Heart left ventricle (tissue), 16 donors: ENCODE data around the gene RNF39. TPM values are rescaled to one million over a fixed set of nuclear protein-coding genes. Genes with fewer than 3 reads are reported as not detected.

ENCODE experiments used
- ATAC-seq, 4 donors: fragments of 200-7000 bp; cut with Tn5 transposase; one replicate each; pipeline ENCODE4 v1.9.1; 2020 to 2022; ENCODE audit warnings: moderate library complexity in 4 of 4, mild to moderate bottlenecking in 3 of 4, moderate number of reproducible peaks in 1 of 4
- DNase-seq, 5 donors: peaks; one replicate each; pipeline ENCODE4 v3.0.0-alpha.2; 2020
- H3K27ac ChIP-seq, 12 donors: fragments of 200-600 bp; sonication (generic) in 4 of 12; one replicate each; pipeline versions ENCODE4 v1.5.0 to v1.8.0; 2016 to 2022; ENCODE audit warnings: mild to moderate bottlenecking in 2 of 12
- H3K27me3 ChIP-seq, 9 donors: fragments of 200-600 bp; sonication (generic) in 2 of 9; one replicate each; pipeline versions ENCODE4 v1.5.1 to v1.8.0; 2016 to 2022; ENCODE audit warnings: mild to moderate bottlenecking in 3 of 9
- H3K36me3 ChIP-seq, 9 donors: fragments of 200-600 bp; sonication (generic) in 2 of 9; one replicate each; pipeline versions ENCODE4 v1.5.0 to v1.8.0; 2018 to 2022; ENCODE audit warnings: mild to moderate bottlenecking in 2 of 9
- H3K4me1 ChIP-seq, 12 donors: fragments of 200-600 bp; sonication (generic) in 4 of 12; one replicate each; pipeline versions ENCODE4 v1.5.0 to v1.8.0; 2016 to 2022; ENCODE audit warnings: mild to moderate bottlenecking in 3 of 12
- H3K4me3 ChIP-seq, 12 donors: fragments of 200-600 bp; sonication (generic) in 4 of 12; one replicate each; pipeline versions ENCODE4 v1.5.0 to v1.8.0; 2017 to 2022; ENCODE audit warnings: mild to moderate bottlenecking in 9 of 12, moderate library complexity in 4 of 12
- H3K9me3 ChIP-seq, 12 donors: fragments of 200-600 bp; sonication (generic) in 4 of 12; one replicate each; pipeline versions ENCODE4 v1.5.0 to v1.8.0; 2016 to 2022; ENCODE audit warnings: mild to moderate bottlenecking in 1 of 12
- CTCF ChIP-seq, 12 donors: fragments of 200-600 bp; sonication (generic) in 4 of 12; IDR thresholded peaks; one replicate each; pipeline versions ENCODE4 v1.5.0 to v1.8.0; 2018 to 2022; ENCODE audit warnings: antibody characterized with exemption in 12 of 12, mild to moderate bottlenecking in 5 of 12
- POLR2A ChIP-seq, 2 donors: fragments of 450-650 bp; IDR thresholded peaks; one replicate each; pipeline ENCODE4 v1.6.1; 2017; ENCODE audit warnings: antibody characterized with exemption in 2 of 2, mild to moderate bottlenecking in 2 of 2, moderate library complexity in 2 of 2
- WGBS, 4 donors: extraction: QIAGEN DNeasy Blood & Tissue Kit in 2 of 4; methylation state at CpG; one replicate each; pipeline versions ENCODE4 v1.1.5 to v1.1.7; 2013 to 2018; 5-methylcytosine and 5-hydroxymethylcytosine counted together
- intact Hi-C, 10 donors: fragments of 100-400 bp; cut with DNase I; formaldehyde crosslinking; loops; one replicate each; pipeline versions ENCODE4 v1.11.1 to v1.14.2; 2022
- polyA plus RNA-seq, 2 donors: library from polyadenylated mRNA; stranded (reverse); fragments of 200-250 nt; gene quantifications; one replicate each; pipeline ENCODE4 v1.2.3, GENCODE V29; 2013
- total RNA-seq, 9 donors: library from RNA; depleted of rRNA in 2 of 9; stranded (reverse); fragments of >200 nt in 2 of 9; fragmentation: NEBNext Ultra II Directional in 3 of 9; extraction: Animal tissue kit (Norgen Biotek cat#: 25700) in 3 of 9; gene quantifications; one replicate each; pipeline versions ENCODE4 v1.1.0 to v1.2.4, GENCODE V29; 2016 to 2023
- donor health status: ischemic (EF 13 %, LVEDD 7.1; RV severe dilation, severe dysfunction).
- donor health status: healthy with polysubstance abuse.
- donor health status: DM: no; HTN: yes; CAD: no.
- donor health status: DM: no; HTN: no; CAD: no.
- donor health status: ischemic (EF 25% LVEDD 6.9; RV normal size, moderate dysfunction).
- donor health status: ischemic (EF 25% LVEDD 5.7; RV mildly dilated, moderate dysfunction).
- donor health status: healthy.
- donor health status: DM: yes; HTN: yes; CAD: no.
- donor health status: ischemic (EF 35%, LVEDD 5.7; RV mildly dilated, moderate dysfunction).
- donor health status: nonischemic (EF 11% LVEDD 7.7; RV severe dilation, severe dysfunction).
- donor health status: DM: yes; HTN: yes; CAD: no.
- donor health status: PGD.
- donor health status: ischemic (EF 29% LVEDD 5.4; RV normal size, mild dysfunction).
- donor health status: nonischemic (EF 23%, LVEDD 6.1; RV moderate dilation, normal function).

The RNF39 gene
- total and polyA plus RNA-seq, 11 donors: 0.68 TPM; not detected in 10

GRCh38 chr6:30092852-30093543 lies 17.4 kb upstream of the RNF39 start:
- ATAC-seq: no peak
- Histone ChIP-seq H3K36me3 (no peaks in the 10 kb centered on the region), H3K4me1 (peaks cover 0 to 5% (median 0%) of the 10 kb centered on the region in 12 donors), H3K27ac (no peak overlapping the region), H3K4me3 (no peak overlapping the region), H3K27me3 (peaks cover 0 to 75% (median 9%) of the 10 kb centered on the region in 9 donors), H3K9me3 (no peaks in the 10 kb centered on the region)
- no peak for DNase-seq
- intact Hi-C loops: no loop called here
- TF ChIP-seq POLR2A (IDR thresholded peaks at IDR 0.05) (no peak), CTCF (IDR thresholded peaks at IDR 0.05) (no peak)
- WGBS, 4 donors: 44 to 75% (median 69%) methylated on average over 6 of the region's 6 CpGs

GRCh38 chr6:30091577-30092381 lies 16.2 kb upstream of the RNF39 start:
- DNase-seq (peak in 1 of 5 donors; percentile 22), ATAC-seq (peak in 3 of 4 donors; percentile 54 to 65 (median 59))
- Histone ChIP-seq H3K27me3 (peaks cover 0 to 73% (median 9%) of the 10 kb centered on the region in 9 donors), H3K4me1 (peaks cover 0 to 5% (median 0%) of the 10 kb centered on the region in 12 donors), H3K9me3 (no peaks in the 10 kb centered on the region), H3K27ac (no peak overlapping the region), H3K36me3 (no peaks in the 10 kb centered on the region), H3K4me3 (no peak overlapping the region)
- 43 to 53% (median 45%) methylated on average over 11 of the region's 11 CpGs for WGBS, 4 donors
- intact Hi-C loops: no loop called here
- TF ChIP-seq CTCF (IDR thresholded peaks at IDR 0.05) (no peak), POLR2A (IDR thresholded peaks at IDR 0.05) (no peak)

GRCh38 chr6:30087876-30088275 lies 12.3 kb upstream of the RNF39 start:
- DNase-seq (no peak), ATAC-seq (no peak)
- intact Hi-C loops: no loop called here
- WGBS, 4 donors: 59 to 78% (median 70%) methylated on average over 5 of the region's 5 CpGs
- Histone ChIP-seq H3K9me3 (no peaks in the 10 kb centered on the region), H3K4me3 (no peak overlapping the region), H3K27ac (no peak overlapping the region), H3K4me1 (no peaks in the 10 kb centered on the region), H3K36me3 (no peaks in the 10 kb centered on the region), H3K27me3 (peaks cover 0 to 57% (median 5%) of the 10 kb centered on the region in 9 donors)
- TF ChIP-seq CTCF (IDR thresholded peaks at IDR 0.05): no peak
- TF ChIP-seq POLR2A (IDR thresholded peaks at IDR 0.05): no peak

GRCh38 chr6:30077218-30077617 lies 1.6 kb upstream of the RNF39 start:
- ATAC-seq: no peak

More at GRCh38 chr6:30077218-30077617, 1.6 kb upstream of the RNF39 start:
- Histone ChIP-seq H3K27ac (no peak overlapping the region), H3K4me3 (no peak overlapping the region), H3K27me3 (peaks cover 17 to 74% (median 35%) of the 10 kb centered on the region in 9 donors), H3K9me3 (no peaks in the 10 kb centered on the region), H3K36me3 (no peaks in the 10 kb centered on the region), H3K4me1 (peaks cover 0 to 21% (median 15%) of the 10 kb centered on the region in 12 donors)
- no peak for TF ChIP-seq POLR2A (IDR thresholded peaks at IDR 0.05)
- TF ChIP-seq CTCF (IDR thresholded peaks at IDR 0.05): no peak
- DNase-seq: no peak
- WGBS, 4 donors: 55 to 70% (median 58%) methylated on average over 4 of the region's 4 CpGs
- intact Hi-C loops: no loop called here
